ENCODE data around the gene MARCHF6.
A peak's percentile ranks its signal among the peaks of the same experiment; 100 is the strongest.
"Not testable (repeated sequence)": the region's sequence is repeated elsewhere in the genome, so short reads cannot be mapped to it uniquely, and the experiment has no call there.

MARCHF6 gene

GRCh38 chr5:10352430-10353240, 860 bp upstream of the MARCHF6 start:
- CTCF ChIA-PET, result interaction anchor here (0.6 to 1.3 kb wide), 4 partner anchors 66 to 452 kb away, joined by 3 to 4 read pairs (median 4); no protein-coding TSS in a partner anchor
- DNase-seq, result no peak
- Mint-ChIP-seq H3K27ac (peak overlapping the region; percentile 94), H3K27me3 (no peaks in the 10 kb centered on the region), H3K36me3 (peaks cover 9% of the 10 kb centered on the region), H3K4me1 (peaks cover 39% of the 10 kb centered on the region), H3K9me3 (no peaks in the 10 kb centered on the region), H3K4me3 (peak overlapping the region; percentile 85)

GRCh38 chr5:10354048-10354872, 765 bp downstream of the MARCHF6 start:
- CTCF ChIA-PET, result interaction anchor here (0.6 to 0.8 kb wide), 2 partner anchors 69 to 261 kb away, joined by 3 to 4 read pairs; no protein-coding TSS in a partner anchor
- peaks cover 12% of the 10 kb centered on the region for H3K36me3 Mint-ChIP-seq
- peaks cover 47% of the 10 kb centered on the region for H3K4me1 Mint-ChIP-seq
- no peaks in the 10 kb centered on the region for H3K9me3 Mint-ChIP-seq
- no peaks in the 10 kb centered on the region for H3K27me3 Mint-ChIP-seq
- peak overlapping the region; percentile 99 for H3K4me3 Mint-ChIP-seq
- peak overlapping the region; percentile 98 for H3K27ac Mint-ChIP-seq
- peak; percentile 58 for DNase-seq

GRCh38 chr5:10355071-10355889, 1.8 kb downstream of the MARCHF6 start:
- CTCF ChIA-PET, result interaction anchor here (0.6 kb wide), 1 partner anchor 260 kb away, joined by 4 read pairs; no protein-coding TSS in a partner anchor
- Mint-ChIP-seq H3K9me3 (no peaks in the 10 kb centered on the region), H3K27ac (peak overlapping the region; percentile 98), H3K4me3 (peak overlapping the region; percentile 99), H3K36me3 (peaks cover 12% of the 10 kb centered on the region), H3K4me1 (peaks cover 47% of the 10 kb centered on the region), H3K27me3 (no peaks in the 10 kb centered on the region)
- DNase-seq, result peak; percentile 36

GRCh38 chr5:10358999-10359398, 5.5 kb downstream of the MARCHF6 start:
- no peak for DNase-seq
- CTCF ChIA-PET, result interaction anchor here (1.2 to 3.4 kb wide), 2 partner anchors 61 to 64 kb away, joined by 3 to 17 read pairs; no protein-coding TSS in a partner anchor
- Mint-ChIP-seq H3K27me3 (no peaks in the 10 kb centered on the region), H3K27ac (no peak overlapping the region), H3K4me1 (peaks cover 41% of the 10 kb centered on the region), H3K4me3 (no peak overlapping the region), H3K9me3 (no peaks in the 10 kb centered on the region), H3K36me3 (peaks cover 12% of the 10 kb centered on the region)

GRCh38 chr5:10360686-10361085, 7.2 kb downstream of the MARCHF6 start:
- Mint-ChIP-seq H3K27me3 (no peaks in the 10 kb centered on the region), H3K27ac (no peak overlapping the region), H3K36me3 (peaks cover 5% of the 10 kb centered on the region), H3K4me3 (no peak overlapping the region), H3K9me3 (no peaks in the 10 kb centered on the region), H3K4me1 (peaks cover 35% of the 10 kb centered on the region)
- CTCF ChIA-PET, result no interaction called here
- DNase-seq, result no peak

GRCh38 chr5:10363519-10364185, 10.2 kb downstream of the MARCHF6 start:
- CTCF ChIA-PET, result interaction anchor here (0.6 to 3.0 kb wide), 3 partner anchors 15 to 119 kb away, joined by 5 to 24 read pairs (median 5); no protein-coding TSS in a partner anchor
- H3K27ac Mint-ChIP-seq, result no peak overlapping the region
- H3K36me3 Mint-ChIP-seq, result peaks cover 4% of the 10 kb centered on the region
- DNase-seq, result no peak
- no peaks in the 10 kb centered on the region for H3K9me3 Mint-ChIP-seq
- H3K27me3 Mint-ChIP-seq, result no peaks in the 10 kb centered on the region
- no peak overlapping the region for H3K4me3 Mint-ChIP-seq
- H3K4me1 Mint-ChIP-seq, result peaks cover 18% of the 10 kb centered on the region

- CTCF ChIA-PET, result interaction anchor here (0.6 to 3.0 kb wide), 6 partner anchors 14 to 352 kb away, joined by 3 to 24 read pairs (median 5); no protein-coding TSS in a partner anchor
- Mint-ChIP-seq H3K4me3 (no peak overlapping the region), H3K36me3 (peaks cover 7% of the 10 kb centered on the region), H3K9me3 (no peaks in the 10 kb centered on the region), H3K4me1 (peaks cover 19% of the 10 kb centered on the region), H3K27ac (no peak overlapping the region), H3K27me3 (no peaks in the 10 kb centered on the region)
- peak; percentile 31 for DNase-seq
These were observed 10.7 kb downstream of the MARCHF6 start for GRCh38 chr5:10364186-10364689.

- Mint-ChIP-seq H3K4me1 (peaks cover 15% of the 10 kb centered on the region), H3K4me3 (no peak overlapping the region), H3K27ac (no peak overlapping the region), H3K36me3 (peaks cover 9% of the 10 kb centered on the region), H3K9me3 (no peaks in the 10 kb centered on the region), H3K27me3 (no peaks in the 10 kb centered on the region)
- no peak for DNase-seq
- CTCF ChIA-PET, result interaction anchor here (0.6 to 3.0 kb wide), 2 partner anchors 58 to 82 kb away, joined by 6 to 24 read pairs; no protein-coding TSS in a partner anchor
These were observed 12.3 kb downstream of the MARCHF6 start for GRCh38 chr5:10365782-10366181.

GRCh38 chr5:10366310-10367272, 13.1 kb downstream of the MARCHF6 start:
- Mint-ChIP-seq H3K4me3 (no peak overlapping the region), H3K4me1 (peaks cover 12% of the 10 kb centered on the region)

GRCh38 chr5:10367579-10367978, 14.1 kb downstream of the MARCHF6 start:
- Mint-ChIP-seq H3K4me3 (no peak overlapping the region), H3K27ac (no peak overlapping the region)
- CTCF ChIA-PET, result interaction anchor here (1.3 kb wide), 1 partner anchor 84 kb away, joined by 5 read pairs; no protein-coding TSS in a partner anchor

More at GRCh38 chr5:10366310-10367272, 13.1 kb downstream of the MARCHF6 start:
- no peaks in the 10 kb centered on the region for H3K27me3 Mint-ChIP-seq
- CTCF ChIA-PET, result interaction anchor here (0.6 to 3.0 kb wide), 3 partner anchors 9 to 83 kb away, joined by 3 to 24 read pairs (median 6); no protein-coding TSS in a partner anchor
- peaks cover 12% of the 10 kb centered on the region for H3K36me3 Mint-ChIP-seq
- H3K9me3 Mint-ChIP-seq, result no peaks in the 10 kb centered on the region
- H3K27ac Mint-ChIP-seq, result no peak overlapping the region
- no peak for DNase-seq

GRCh38 chr5:10370931-10371330, 17.4 kb downstream of the MARCHF6 start:
- DNase-seq, result no peak
- CTCF ChIA-PET, result interaction anchor here (1.9 kb wide), 1 partner anchor 13 kb away, joined by 11 read pairs; no protein-coding TSS in a partner anchor
- no peak overlapping the region for H3K27ac Mint-ChIP-seq
- no peak overlapping the region for H3K4me3 Mint-ChIP-seq
- peaks cover 2% of the 10 kb centered on the region for H3K9me3 Mint-ChIP-seq
- no peaks in the 10 kb centered on the region for H3K27me3 Mint-ChIP-seq
- peaks cover 31% of the 10 kb centered on the region for H3K4me1 Mint-ChIP-seq
- H3K36me3 Mint-ChIP-seq, result peaks cover 21% of the 10 kb centered on the region

More at GRCh38 chr5:10367579-10367978, 14.1 kb downstream of the MARCHF6 start:
- Mint-ChIP-seq H3K4me1 (peaks cover 12% of the 10 kb centered on the region), H3K27me3 (no peaks in the 10 kb centered on the region), H3K36me3 (peaks cover 12% of the 10 kb centered on the region), H3K9me3 (no peaks in the 10 kb centered on the region)
- DNase-seq, result no peak

- not testable (repeated sequence) for DNase-seq, H3K9me3 Mint-ChIP-seq, H3K4me3 Mint-ChIP-seq, H3K27ac Mint-ChIP-seq, H3K27me3 Mint-ChIP-seq
- peaks cover 35% of the 10 kb centered on the region for H3K4me1 Mint-ChIP-seq
- peaks cover 25% of the 10 kb centered on the region for H3K36me3 Mint-ChIP-seq
- CTCF ChIA-PET, result interaction anchor here (1.9 kb wide), 1 partner anchor 14 kb away, joined by 11 read pairs; no protein-coding TSS in a partner anchor
These were observed 17.9 kb downstream of the MARCHF6 start for GRCh38 chr5:10371369-10371768.
